Colon (tissue), 2 donors: ENCODE results near the gene PDZRN4.

Source experiments
- FAIRE-seq: peaks from 2 replicates; lab custom pipeline; 2012; peaks lifted over from hg19 to GRCh38; lab: Jason Lieb, UNC
- donor health status: control.
- donor health status: control.

Gene PDZRN4

GRCh38 chr12:41459111-41459905 lies 271.2 kb downstream of the PDZRN4 start:
- no peak for FAIRE-seq

GRCh38 chr12:41459906-41460214 lies 271.7 kb downstream of the PDZRN4 start:
- no peak for FAIRE-seq

GRCh38 chr12:41460906-41461305 lies 272.8 kb downstream of the PDZRN4 start:
- no peak for FAIRE-seq

GRCh38 chr12:41462312-41462711 lies 274.2 kb downstream of the PDZRN4 start:
- FAIRE-seq, result no peak

- no peak for FAIRE-seq
These were observed 277.4 kb downstream of the PDZRN4 start for GRCh38 chr12:41465526-41465925.

GRCh38 chr12:41466300-41466699 lies 278.2 kb downstream of the PDZRN4 start:
- no peak for FAIRE-seq

- FAIRE-seq, result no peak
These were observed 278.7 kb downstream of the PDZRN4 start for GRCh38 chr12:41466802-41467201.

- no peak for FAIRE-seq
These were observed 279.6 kb downstream of the PDZRN4 start for GRCh38 chr12:41467591-41468325.

- no peak for FAIRE-seq
These were observed 280.2 kb downstream of the PDZRN4 start for GRCh38 chr12:41468341-41468740.

GRCh38 chr12:41468756-41469155 lies 280.6 kb downstream of the PDZRN4 start:
- FAIRE-seq, result no peak

- no peak for FAIRE-seq
These were observed 285.3 kb downstream of the PDZRN4 start for GRCh38 chr12:41473441-41473840.

- no peak for FAIRE-seq
These were observed 285.9 kb downstream of the PDZRN4 start for GRCh38 chr12:41474001-41474400.

- FAIRE-seq, result no peak
These were observed 288.6 kb downstream of the PDZRN4 start for GRCh38 chr12:41476499-41477439.

GRCh38 chr12:41479426-41479825 lies 291.3 kb downstream of the PDZRN4 start:
- no peak for FAIRE-seq

- FAIRE-seq, result no peak
These were observed 297.1 kb downstream of the PDZRN4 start for GRCh38 chr12:41485203-41485602.

- FAIRE-seq, result no peak
These were observed 298.6 kb downstream of the PDZRN4 start for GRCh38 chr12:41486718-41487117.

- FAIRE-seq, result no peak
These were observed 307.9 kb downstream of the PDZRN4 start for GRCh38 chr12:41496009-41496408.

GRCh38 chr12:41497409-41497808 lies 309.3 kb downstream of the PDZRN4 start:
- no peak for FAIRE-seq

- FAIRE-seq, result no peak
These were observed 316.9 kb downstream of the PDZRN4 start for GRCh38 chr12:41504976-41505375.

GRCh38 chr12:41507286-41507685 lies 319.2 kb downstream of the PDZRN4 start:
- no peak for FAIRE-seq

- no peak for FAIRE-seq
These were observed 321.3 kb downstream of the PDZRN4 start for GRCh38 chr12:41509271-41510055.

GRCh38 chr12:41510470-41510869 lies 322.4 kb downstream of the PDZRN4 start:
- FAIRE-seq, result no peak
